Bronchial epithelial cell (primary cell): ENCODE measurements around the gene LPAR2. TPM values are rescaled to one million over a fixed set of nuclear protein-coding genes. Genes with fewer than 3 reads are reported as not detected.

Experiments
- DNase-seq: peaks from one replicate; pipeline ENCODE4 v3.0.0-alpha.2; 2010; ENCODE audit warnings: low read depth
- FAIRE-seq: peaks from 2 replicates; lab custom pipeline; 2011; peaks lifted over from hg19 to GRCh38; lab: Jason Lieb, UNC
- H3K27me3 ChIP-seq: 2 replicates; pipeline ENCODE4 v1.5.1; 2011; ENCODE audit warnings: low read length; ENCODE audit not compliant: control insufficient read depth, insufficient read depth
- H3K36me3 ChIP-seq: 2 replicates; pipeline ENCODE4 v1.5.1; 2011; ENCODE audit warnings: low read length; ENCODE audit not compliant: control insufficient read depth, insufficient read depth
- H3K4me3 ChIP-seq: 2 replicates; pipeline ENCODE4 v1.5.1; 2011; ENCODE audit warnings: mild to moderate bottlenecking, low read depth, low read length, control low read depth
- CTCF ChIP-seq: IDR thresholded peaks from 2 replicates; pipeline ENCODE4 v1.5.1; 2011; ENCODE audit warnings: mild to moderate bottlenecking, moderate library complexity, low read length, control low read depth, inconsistent platforms; ENCODE audit not compliant: insufficient read depth, severe bottlenecking
- total RNA-seq: library from RNA; depleted of rRNA; stranded (reverse); fragments of >200 nt; gene quantifications from 2 replicates; pipeline ENCODE4 v1.2.1, GENCODE V29; 2014

The LPAR2 gene
- total RNA-seq, 1 donor from 2014 or later = 5.5 TPM

- DNase-seq (no peak), FAIRE-seq (no peak)
- peaks cover 64% of the 10 kb centered on the region for H3K36me3 ChIP-seq
- no peak overlapping the region for H3K4me3 ChIP-seq
- H3K27me3 ChIP-seq = no peaks in the 10 kb centered on the region
- no peak for TF ChIP-seq CTCF
Measured at GRCh38 chr19:19655051-19655594, 27.1 kb upstream of the LPAR2 start.

- Histone ChIP-seq H3K4me3 (no peak overlapping the region), H3K27me3 (no peaks in the 10 kb centered on the region), H3K36me3 (peaks cover 64% of the 10 kb centered on the region)
- DNase-seq (no peak), FAIRE-seq (no peak)
- TF ChIP-seq CTCF = no peak
Measured at GRCh38 chr19:19654441-19654840, 26.4 kb upstream of the LPAR2 start.

GRCh38 chr19:19653597-19654147 lies 25.7 kb upstream of the LPAR2 start:
- Histone ChIP-seq H3K36me3 (peaks cover 63% of the 10 kb centered on the region), H3K27me3 (no peaks in the 10 kb centered on the region), H3K4me3 (no peak overlapping the region)
- DNase-seq (no peak), FAIRE-seq (no peak)
- no peak for TF ChIP-seq CTCF

GRCh38 chr19:19652482-19653295 lies 24.7 kb upstream of the LPAR2 start:
- TF ChIP-seq CTCF = no peak
- Histone ChIP-seq H3K36me3 (peaks cover 57% of the 10 kb centered on the region), H3K4me3 (no peak overlapping the region), H3K27me3 (no peaks in the 10 kb centered on the region)
- FAIRE-seq = peak; percentile 7
- DNase-seq = no peak

- no peak overlapping the region for H3K4me3 ChIP-seq
- peaks cover 60% of the 10 kb centered on the region for H3K36me3 ChIP-seq
Measured at GRCh38 chr19:19651076-19651475, 23.1 kb upstream of the LPAR2 start.

More at GRCh38 chr19:19651076-19651475, 23.1 kb upstream of the LPAR2 start:
- TF ChIP-seq CTCF = no peak
- DNase-seq = no peak
- no peaks in the 10 kb centered on the region for H3K27me3 ChIP-seq
- FAIRE-seq = no peak
